Duodenal mucosa (tissue), 2 donors: ENCODE data around the gene SOCS6.

Experiments
- H3K27ac ChIP-seq: one replicate; pipeline ENCODE4 v1.7.0; 2013; ENCODE audit warnings: low read depth, low read length
- H3K27me3 ChIP-seq, 2 donors: one replicate each; pipeline ENCODE4 v1.7.0; 2013; ENCODE audit warnings: low read length in 2 of 2, control low read depth in 1 of 2; ENCODE audit not compliant: insufficient read depth in 2 of 2, control insufficient read depth in 1 of 2
- H3K36me3 ChIP-seq, 2 donors: one replicate each; pipeline ENCODE4 v1.7.0; 2013; ENCODE audit warnings: low read length in 2 of 2, control low read depth in 1 of 2; ENCODE audit not compliant: insufficient read depth in 2 of 2, control insufficient read depth in 1 of 2
- H3K4me1 ChIP-seq, 2 donors: one replicate each; pipeline ENCODE4 v1.7.0; 2013; ENCODE audit warnings: low read length in 2 of 2, control low read depth in 1 of 2; ENCODE audit not compliant: insufficient read depth in 2 of 2, control insufficient read depth in 1 of 2
- H3K4me3 ChIP-seq, 2 donors: one replicate each; pipeline ENCODE4 v1.7.0; 2013; ENCODE audit warnings: low read length in 2 of 2, low read depth in 1 of 2
- H3K9ac ChIP-seq, 2 donors: one replicate each; pipeline ENCODE4 v1.7.0; 2013; ENCODE audit warnings: low read length in 2 of 2, low read depth in 1 of 2
- H3K9me3 ChIP-seq, 2 donors: one replicate each; pipeline ENCODE4 v1.7.0; 2013; ENCODE audit warnings: low read length in 2 of 2, control low read depth in 1 of 2; ENCODE audit not compliant: control insufficient read depth in 1 of 2

Gene SOCS6

GRCh38 chr18:70288171-70288850, 534 bp upstream of the SOCS6 start:
- H3K4me3 ChIP-seq, result peak overlapping the region; percentile 53 to 64
- no peaks in the 10 kb centered on the region for H3K9me3 ChIP-seq
- no peaks in the 10 kb centered on the region for H3K36me3 ChIP-seq
- peaks cover 31 to 36% of the 10 kb centered on the region in 2 donors for H3K4me1 ChIP-seq
- peak overlapping the region; percentile 30 for H3K27ac ChIP-seq
- no peaks in the 10 kb centered on the region for H3K27me3 ChIP-seq
- H3K9ac ChIP-seq, result peak overlapping the region; percentile 63 to 68

- Histone ChIP-seq H3K36me3 (no peaks in the 10 kb centered on the region), H3K27ac (peak overlapping the region; percentile 77), H3K9me3 (no peaks in the 10 kb centered on the region), H3K4me3 (peak overlapping the region; percentile 72 to 89), H3K4me1 (peaks cover 31 to 40% of the 10 kb centered on the region in 2 donors), H3K27me3 (no peaks in the 10 kb centered on the region), H3K9ac (peak overlapping the region; percentile 74 to 88)
Observed at GRCh38 chr18:70289351-70290312, 787 bp downstream of the SOCS6 start.

DNA sequence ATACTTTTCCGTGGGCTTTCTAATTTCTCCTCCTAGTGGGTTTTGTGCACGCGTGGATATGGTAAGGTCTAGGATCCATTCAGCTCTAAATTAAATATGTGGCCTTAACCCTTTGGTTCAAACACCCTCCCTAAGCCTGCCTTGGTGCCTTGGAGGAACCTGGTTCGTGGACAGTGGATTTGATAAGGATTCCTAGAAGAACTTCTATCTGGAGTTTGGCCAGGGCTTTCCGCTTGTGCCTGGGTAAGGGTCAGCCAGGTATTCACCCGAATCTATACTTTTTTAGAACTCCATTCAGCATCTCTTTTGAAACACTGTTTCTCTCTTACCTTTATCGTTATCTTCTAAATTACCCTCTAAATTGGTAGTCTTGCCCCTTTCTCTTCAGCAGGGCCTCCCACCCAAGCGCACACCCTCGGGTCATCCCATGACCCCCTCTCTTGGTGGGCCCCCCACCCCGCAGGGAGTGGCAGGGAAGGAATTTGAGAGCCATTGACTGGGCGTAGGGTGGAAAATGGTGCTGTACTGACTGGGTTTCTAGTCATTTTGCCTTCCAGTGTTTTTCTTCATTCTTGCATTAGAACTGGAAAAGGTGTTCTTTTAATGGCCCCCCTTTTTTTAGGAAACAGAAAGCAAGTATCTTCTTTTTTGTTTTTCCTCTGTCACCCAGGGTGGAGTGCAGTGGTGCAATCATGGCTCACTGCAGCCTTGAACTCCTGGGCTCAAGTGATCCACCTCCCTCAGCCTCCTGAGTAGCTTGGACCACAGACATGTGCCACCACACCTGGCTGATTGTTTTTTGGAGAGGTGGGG, 1.8 kb downstream of the SOCS6 start:
- Histone ChIP-seq H3K27ac (no peak overlapping the region), H3K9me3 (no peaks in the 10 kb centered on the region), H3K9ac (peak overlapping the region; percentile 74 to 88), H3K4me1 (peaks cover 31 to 42% of the 10 kb centered on the region in 2 donors), H3K36me3 (no peaks in the 10 kb centered on the region), H3K27me3 (no peaks in the 10 kb centered on the region), H3K4me3 (peak overlapping the region; percentile 72 to 89)

GRCh38 chr18:70291295-70291574, 2.4 kb downstream of the SOCS6 start:
- H3K36me3 ChIP-seq, result no peaks in the 10 kb centered on the region
- H3K9ac ChIP-seq, result no peak overlapping the region
- H3K27ac ChIP-seq, result no peak overlapping the region
- H3K4me1 ChIP-seq, result peaks cover 35 to 46% of the 10 kb centered on the region in 2 donors
- no peaks in the 10 kb centered on the region for H3K27me3 ChIP-seq
- H3K4me3 ChIP-seq, result peak overlapping the region; percentile 16 to 72
- H3K9me3 ChIP-seq, result no peaks in the 10 kb centered on the region

DNA sequence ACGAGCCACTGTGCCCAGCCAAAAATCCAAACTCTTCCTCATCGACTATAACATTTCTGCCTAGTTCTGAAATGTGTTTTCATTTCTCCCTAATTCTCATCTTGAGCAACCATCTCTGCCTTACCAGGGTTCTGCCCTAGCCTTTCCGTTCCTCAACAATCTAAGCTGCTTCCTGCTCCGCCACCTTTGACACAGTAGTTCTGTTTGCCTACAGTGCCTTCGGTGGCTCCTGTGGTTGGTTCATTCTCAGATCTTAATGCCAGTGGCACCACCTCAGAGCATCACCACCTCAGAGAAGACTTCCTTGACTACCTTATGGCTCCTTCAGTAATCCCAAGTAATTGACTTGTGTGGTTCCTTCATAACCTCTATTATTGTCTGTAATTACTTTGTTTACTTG, 3.8 kb downstream of the SOCS6 start:
- H3K36me3 ChIP-seq, result no peaks in the 10 kb centered on the region
- no peak overlapping the region for H3K9ac ChIP-seq
- no peaks in the 10 kb centered on the region for H3K27me3 ChIP-seq
- no peak overlapping the region for H3K27ac ChIP-seq
- peak overlapping the region in 1 of 2 donors; percentile 12 for H3K4me3 ChIP-seq
- peaks cover 33 to 38% of the 10 kb centered on the region in 2 donors for H3K4me1 ChIP-seq
- no peaks in the 10 kb centered on the region for H3K9me3 ChIP-seq

GRCh38 chr18:70293166-70293565, 4.3 kb downstream of the SOCS6 start:
- H3K4me1 ChIP-seq, result peaks cover 33 to 38% of the 10 kb centered on the region in 2 donors
- no peak overlapping the region for H3K27ac ChIP-seq
- no peaks in the 10 kb centered on the region for H3K27me3 ChIP-seq
- no peaks in the 10 kb centered on the region for H3K9me3 ChIP-seq
- no peaks in the 10 kb centered on the region for H3K36me3 ChIP-seq
- no peak overlapping the region for H3K9ac ChIP-seq
- no peak overlapping the region for H3K4me3 ChIP-seq

- Histone ChIP-seq H3K4me1 (peaks cover 33 to 38% of the 10 kb centered on the region in 2 donors), H3K27ac (no peak overlapping the region), H3K9ac (no peak overlapping the region), H3K9me3 (no peaks in the 10 kb centered on the region), H3K4me3 (no peak overlapping the region), H3K36me3 (no peaks in the 10 kb centered on the region), H3K27me3 (no peaks in the 10 kb centered on the region)
Observed at GRCh38 chr18:70294471-70295191, 5.8 kb downstream of the SOCS6 start.

DNA sequence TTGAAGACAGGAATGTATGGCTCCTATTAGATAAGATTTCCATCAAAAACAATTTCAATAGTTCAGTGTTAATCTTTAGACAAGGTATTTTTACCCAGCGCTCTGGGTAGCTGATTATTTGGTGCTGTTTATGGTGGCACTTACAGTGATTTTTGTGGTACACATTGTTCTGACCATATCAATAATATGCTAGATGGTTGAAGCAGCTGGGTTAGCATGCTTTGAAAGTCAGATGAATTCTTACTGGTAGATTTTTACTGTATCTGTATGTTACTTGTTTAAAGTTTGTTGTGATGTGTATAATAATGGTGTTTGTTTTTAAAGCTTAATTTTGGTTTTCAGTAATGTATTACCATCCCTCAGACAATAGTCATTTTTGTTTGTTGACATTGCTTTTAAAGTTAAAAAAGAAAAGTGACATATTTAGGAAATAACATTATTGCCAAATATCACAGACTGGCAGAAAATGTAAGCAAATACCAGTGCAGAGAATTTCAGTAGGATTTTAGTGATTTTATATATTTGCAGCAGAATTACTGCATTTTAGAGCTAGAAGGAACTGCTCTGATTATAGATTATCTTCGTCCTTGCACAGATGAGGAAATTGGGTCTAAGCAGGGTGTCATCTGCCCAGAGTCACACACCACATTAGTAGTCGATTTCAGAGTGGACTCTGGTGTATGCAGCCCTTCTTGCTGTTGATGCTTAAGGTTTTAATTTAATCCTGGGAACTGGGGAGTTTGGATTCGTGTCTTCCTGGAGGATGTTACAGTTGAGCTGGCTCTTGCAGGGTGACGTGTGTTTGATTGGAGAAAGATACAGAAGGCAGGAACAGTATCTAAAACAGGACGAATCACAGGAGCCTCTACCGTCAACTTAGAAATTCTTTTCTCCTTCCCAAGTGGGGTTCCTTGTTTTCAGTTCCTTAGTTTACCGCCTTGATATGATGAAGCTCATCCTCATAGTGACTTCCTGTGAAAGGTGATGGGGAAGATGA, 6.6 kb downstream of the SOCS6 start:
- Histone ChIP-seq H3K4me3 (no peak overlapping the region), H3K27ac (no peak overlapping the region), H3K36me3 (no peaks in the 10 kb centered on the region), H3K9me3 (no peaks in the 10 kb centered on the region), H3K9ac (no peak overlapping the region), H3K27me3 (no peaks in the 10 kb centered on the region), H3K4me1 (peaks cover 31 to 36% of the 10 kb centered on the region in 2 donors)

DNA sequence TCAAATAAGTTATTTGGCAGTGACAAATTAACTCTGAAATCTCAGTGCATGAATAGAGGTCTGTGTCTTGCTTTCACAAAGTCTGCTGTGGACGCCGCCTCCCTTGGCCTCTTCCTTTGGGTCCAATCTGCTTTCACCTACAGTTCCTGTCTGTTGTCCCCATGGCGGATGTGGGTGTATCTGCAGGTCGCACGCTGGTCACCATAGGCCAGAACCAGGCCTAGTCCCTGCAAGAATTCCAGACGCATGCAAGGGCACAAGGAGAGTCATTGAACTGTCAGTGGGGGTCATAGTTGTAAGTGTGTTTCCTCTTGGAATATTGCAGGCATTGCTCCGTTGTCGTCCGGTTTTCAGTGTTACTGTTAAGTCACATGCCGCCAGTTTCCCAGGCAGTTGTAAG, 7.4 kb downstream of the SOCS6 start:
- H3K27me3 ChIP-seq, result no peaks in the 10 kb centered on the region
- peaks cover 24 to 28% of the 10 kb centered on the region in 2 donors for H3K4me1 ChIP-seq
- H3K9me3 ChIP-seq, result no peaks in the 10 kb centered on the region
- no peak overlapping the region for H3K9ac ChIP-seq
- H3K36me3 ChIP-seq, result no peaks in the 10 kb centered on the region
- H3K4me3 ChIP-seq, result no peak overlapping the region
- H3K27ac ChIP-seq, result no peak overlapping the region
